Tibial nerve (tissue), 3 donors: ENCODE results near the gene PUS7.

ENCODE experiments used
- CTCF ChIP-seq, 5 experiments: fragments of 200-600 bp in 3 of 5; fragments of 450-650 bp in 2 of 5; sonication (generic) in 3 of 5; IDR thresholded peaks; one replicate each; pipeline ENCODE4 v1.5.1; 2016 to 2019; ENCODE audit warnings: antibody characterized with exemption in 5 of 5, mild to moderate bottlenecking in 3 of 5, moderate library complexity in 2 of 5
- POLR2A ChIP-seq, 2 donors: fragments of 450-650 bp; IDR thresholded peaks; one replicate each; pipeline ENCODE4 v1.6.1; 2017; ENCODE audit warnings: antibody characterized with exemption in 2 of 2, mild to moderate bottlenecking in 2 of 2, moderate library complexity in 2 of 2

DNA sequence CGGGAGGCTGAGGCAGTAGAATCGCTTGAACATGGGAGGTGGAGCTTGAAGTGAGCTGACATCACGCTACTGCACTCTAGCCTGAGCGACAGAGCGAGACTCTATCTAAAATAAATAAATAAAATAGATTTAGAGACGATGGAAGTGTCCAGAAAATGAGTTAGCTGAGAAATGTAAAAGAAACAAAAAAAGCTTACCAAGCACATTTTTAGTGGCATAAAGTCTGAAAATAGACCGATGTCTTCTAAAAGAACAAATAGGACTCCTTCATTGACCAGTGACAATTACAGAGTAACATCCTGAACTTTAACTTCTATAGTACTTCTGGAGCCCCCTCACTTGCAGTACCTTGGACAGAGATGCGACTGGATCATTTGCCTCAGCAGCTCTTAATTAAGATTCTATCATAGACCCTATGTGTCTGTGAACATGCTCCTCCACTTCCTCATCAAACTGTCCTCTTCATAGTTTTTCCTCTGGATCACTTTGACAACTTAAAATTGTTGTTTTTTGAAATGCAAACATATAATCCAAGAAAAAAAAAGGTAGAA lies 108.1 kb downstream of the PUS7 start:
- TF ChIP-seq POLR2A (IDR thresholded peaks at IDR 0.05) (no peak), CTCF (IDR thresholded peaks at IDR 0.05) (no peak)
